Lower leg skin (tissue), 3 donors: ENCODE results near the gene CD164.

Source experiments
- CTCF ChIP-seq, 3 donors: fragments of 450-650 bp; IDR thresholded peaks; one replicate each; pipeline ENCODE4 v1.5.1; 2016; ENCODE audit warnings: antibody characterized with exemption in 3 of 3, mild to moderate bottlenecking in 3 of 3, moderate library complexity in 2 of 3
- POLR2A ChIP-seq, 2 donors: fragments of 450-650 bp; IDR thresholded peaks; one replicate each; pipeline ENCODE4 v1.6.1; 2016 to 2017; ENCODE audit warnings: antibody characterized with exemption in 2 of 2, mild to moderate bottlenecking in 1 of 2, moderate library complexity in 1 of 2

GRCh38 chr6:109396046-109396718 is 13.9 kb upstream of the CD164 start:
- TF ChIP-seq CTCF (IDR thresholded peaks at IDR 0.05) (no peak), POLR2A (IDR thresholded peaks at IDR 0.05) (no peak)
